Right cardiac atrium (tissue), 5 donors: ENCODE data around the gene WNT7B. TPM values are rescaled to one million over a fixed set of nuclear protein-coding genes. Genes with fewer than 3 reads are reported as not detected.
A peak's percentile ranks its signal among the peaks of the same experiment; 100 is the strongest.

Source experiments
- ATAC-seq, 2 donors: fragments of 200-7000 bp; cut with Tn5 transposase; one replicate each; pipeline versions ENCODE4 v1.8.0 to v1.9.1; 2020; ENCODE audit warnings: moderate library complexity in 2 of 2, mild to moderate bottlenecking in 1 of 2
- DNase-seq, 3 donors: peaks; one replicate each; pipeline ENCODE4 v3.0.0-alpha.2; 2020
- H3K27ac ChIP-seq: one replicate; pipeline ENCODE4 v1.5.1; 2013; ENCODE audit warnings: mild to moderate bottlenecking, low read length, control low read depth, moderate library complexity
- H3K27me3 ChIP-seq: one replicate; pipeline ENCODE4 v1.6.1; 2013; ENCODE audit not compliant: control insufficient read depth, insufficient read depth
- H3K4me1 ChIP-seq: one replicate; pipeline ENCODE4 v1.6.1; 2013; ENCODE audit warnings: low read length; ENCODE audit not compliant: control insufficient read depth, insufficient read depth
- H3K4me3 ChIP-seq: one replicate; pipeline ENCODE4 v1.5.1; 2013; ENCODE audit warnings: low read length, control low read depth
- H3K9me3 ChIP-seq: one replicate; pipeline ENCODE4 v1.6.1; 2013; ENCODE audit warnings: low read length; ENCODE audit not compliant: control insufficient read depth
- WGBS: extraction: QIAGEN DNeasy Blood & Tissue Kit; methylation state at CpG from one replicate; pipeline ENCODE4 v1.1.7; 2013; 5-methylcytosine and 5-hydroxymethylcytosine counted together
- intact Hi-C, 4 donors: fragments of 100-400 bp; cut with DNase I; formaldehyde crosslinking; loops; one replicate each; pipeline versions ENCODE4 v1.11.0 to v1.14.0; 2022 to 2023
- polyA plus RNA-seq: library from polyadenylated mRNA; stranded (reverse); fragments of 200-250 nt; gene quantifications from one replicate; pipeline ENCODE4 v1.2.3, GENCODE V29; 2013
- total RNA-seq, 4 donors: library from RNA; stranded (reverse); fragmentation: NEBNext Ultra II Directional; extraction: Animal tissue kit (Norgen Biotek cat#: 25700); gene quantifications; one replicate each; pipeline ENCODE4 v1.2.1, GENCODE V29; 2021
- donor health status: healthy with polysubstance abuse.
- donor health status: DM: no; HTN: yes; CAD: no.
- donor health status: DM: no; HTN: no; CAD: no.
- donor health status: DM: no; HTN: yes; CAD: no; lungs with severe emphysema.
- donor health status: DM: yes; HTN: yes; CAD: no.

The WNT7B gene
- total and polyA plus RNA-seq, 5 donors, result not detected

DNA sequence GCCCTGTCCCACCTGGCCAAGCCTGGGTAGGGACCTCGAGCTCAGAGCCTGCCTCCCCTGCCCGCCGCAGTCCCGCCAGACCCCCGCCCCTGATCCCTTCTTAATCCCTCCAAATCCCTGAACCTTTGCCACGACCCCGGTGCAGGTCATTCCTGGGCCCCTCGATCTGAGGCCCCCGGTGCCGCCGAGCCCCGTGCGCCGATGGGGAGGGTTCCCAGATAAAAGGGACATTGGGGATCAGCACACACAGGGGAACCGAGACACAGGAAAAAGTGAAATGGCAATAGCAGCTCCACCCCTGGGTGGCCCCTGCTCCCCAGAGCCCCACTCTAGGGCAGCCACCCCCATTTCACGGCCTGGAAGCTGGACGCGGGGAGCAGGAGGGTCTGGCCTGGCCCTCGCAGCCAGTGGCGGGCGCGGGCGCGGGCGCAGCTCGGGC lies 1.3 kb upstream of the WNT7B start:
- 3% methylated on average over 26 of the region's 26 CpGs for WGBS
- Histone ChIP-seq H3K27me3 (no peaks in the 10 kb centered on the region), H3K4me3 (no peak overlapping the region), H3K9me3 (no peaks in the 10 kb centered on the region), H3K27ac (no peak overlapping the region), H3K4me1 (no peaks in the 10 kb centered on the region)
- ATAC-seq, result no peak
- intact Hi-C loops, result no loop called here
- DNase-seq, result no peak

DNA sequence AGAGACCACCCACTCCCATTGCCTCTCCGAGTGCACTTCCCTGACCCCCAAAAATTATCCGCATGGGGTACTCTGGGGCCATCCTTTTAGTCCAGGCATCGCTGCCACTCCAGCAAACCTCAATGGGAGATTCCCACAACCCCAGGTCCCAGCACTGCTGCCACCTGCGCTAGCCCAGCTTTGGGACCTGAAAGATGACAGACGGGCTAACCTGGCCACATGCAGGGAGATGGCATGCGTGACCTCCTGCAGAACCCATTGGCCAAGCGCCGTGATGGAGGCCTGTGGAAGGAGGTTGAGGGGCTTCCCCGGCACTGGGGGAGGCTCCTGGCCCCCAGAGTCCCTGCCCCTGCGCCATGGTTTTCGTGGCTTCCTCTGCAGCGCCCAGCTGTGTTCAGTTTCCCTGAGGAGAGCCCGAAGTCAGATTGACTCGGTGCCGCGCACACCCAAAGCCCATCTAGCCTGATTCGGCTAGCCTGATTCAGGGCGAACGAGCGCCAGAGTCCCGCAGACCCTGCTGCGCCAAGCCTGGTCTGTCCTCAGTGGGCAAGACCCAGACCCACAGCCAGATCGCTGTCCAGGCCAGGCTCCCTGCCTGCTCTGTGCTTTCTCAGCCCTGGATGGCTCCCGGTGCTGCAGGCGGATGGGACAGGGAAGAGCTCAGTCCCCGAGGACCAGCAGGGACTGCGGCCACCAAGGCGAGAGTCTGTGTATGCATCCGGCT lies 751 bp upstream of the WNT7B start:
- 3% methylated on average over 29 of the region's 29 CpGs for WGBS
- H3K9me3 ChIP-seq, result no peaks in the 10 kb centered on the region
- H3K4me3 ChIP-seq, result no peak overlapping the region
- intact Hi-C loops, result loop anchor here in 1 of 4 donors (2.0 kb wide), 1 partner anchor 113 kb away; no protein-coding TSS in a partner anchor
- DNase-seq, result peak in 1 of 3 donors; percentile 53
- no peak overlapping the region for H3K27ac ChIP-seq
- H3K4me1 ChIP-seq, result no peaks in the 10 kb centered on the region
- no peak for ATAC-seq
- no peaks in the 10 kb centered on the region for H3K27me3 ChIP-seq

DNA sequence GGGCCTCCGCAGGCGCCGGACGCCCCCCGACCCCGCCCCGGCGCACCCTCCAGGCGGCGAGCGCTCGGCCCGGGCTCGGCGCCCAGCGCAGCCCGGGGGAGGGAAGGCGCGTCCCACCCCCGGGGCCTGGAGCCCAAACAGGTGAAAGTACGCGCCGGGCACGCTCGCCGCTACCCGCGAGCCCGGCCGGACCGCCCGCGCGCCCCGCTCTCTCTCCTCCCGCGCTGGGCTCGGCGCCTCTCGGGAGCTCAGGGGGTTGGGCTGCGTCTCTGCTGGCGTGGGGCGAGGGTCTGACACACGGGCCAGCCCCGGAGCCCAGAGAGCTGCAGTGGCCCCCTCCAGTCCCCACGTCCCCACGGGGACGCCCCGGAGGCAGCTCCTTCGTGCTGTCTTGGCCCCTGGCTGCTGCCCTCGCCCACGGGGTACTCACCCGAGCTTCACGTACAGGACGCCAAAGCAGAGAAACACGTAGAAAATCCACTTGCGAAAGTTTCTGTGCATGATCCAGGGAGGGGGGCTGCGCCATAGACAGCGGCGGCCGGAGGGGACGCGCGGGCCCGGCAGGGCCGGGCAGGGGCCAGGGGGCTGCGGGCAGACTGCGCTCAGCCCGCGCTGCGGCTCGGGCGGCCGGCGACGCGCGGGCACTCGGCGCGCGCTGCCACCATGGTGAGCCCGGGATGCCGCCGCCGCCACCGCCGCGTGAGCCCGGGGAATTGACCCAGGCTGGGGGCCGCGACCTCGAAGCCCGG lies 534 bp downstream of the WNT7B start:
- Histone ChIP-seq H3K4me3 (peak overlapping the region; percentile 43), H3K27me3 (no peaks in the 10 kb centered on the region), H3K9me3 (no peaks in the 10 kb centered on the region), H3K4me1 (no peaks in the 10 kb centered on the region), H3K27ac (no peak overlapping the region)
- WGBS, result under 1% methylated on average over 94 of the region's 94 CpGs
- DNase-seq (no peak), ATAC-seq (no peak)
- intact Hi-C loops, result loop anchor here in 1 of 4 donors (2.0 kb wide), 1 partner anchor 112 kb away; no protein-coding TSS in a partner anchor

DNA sequence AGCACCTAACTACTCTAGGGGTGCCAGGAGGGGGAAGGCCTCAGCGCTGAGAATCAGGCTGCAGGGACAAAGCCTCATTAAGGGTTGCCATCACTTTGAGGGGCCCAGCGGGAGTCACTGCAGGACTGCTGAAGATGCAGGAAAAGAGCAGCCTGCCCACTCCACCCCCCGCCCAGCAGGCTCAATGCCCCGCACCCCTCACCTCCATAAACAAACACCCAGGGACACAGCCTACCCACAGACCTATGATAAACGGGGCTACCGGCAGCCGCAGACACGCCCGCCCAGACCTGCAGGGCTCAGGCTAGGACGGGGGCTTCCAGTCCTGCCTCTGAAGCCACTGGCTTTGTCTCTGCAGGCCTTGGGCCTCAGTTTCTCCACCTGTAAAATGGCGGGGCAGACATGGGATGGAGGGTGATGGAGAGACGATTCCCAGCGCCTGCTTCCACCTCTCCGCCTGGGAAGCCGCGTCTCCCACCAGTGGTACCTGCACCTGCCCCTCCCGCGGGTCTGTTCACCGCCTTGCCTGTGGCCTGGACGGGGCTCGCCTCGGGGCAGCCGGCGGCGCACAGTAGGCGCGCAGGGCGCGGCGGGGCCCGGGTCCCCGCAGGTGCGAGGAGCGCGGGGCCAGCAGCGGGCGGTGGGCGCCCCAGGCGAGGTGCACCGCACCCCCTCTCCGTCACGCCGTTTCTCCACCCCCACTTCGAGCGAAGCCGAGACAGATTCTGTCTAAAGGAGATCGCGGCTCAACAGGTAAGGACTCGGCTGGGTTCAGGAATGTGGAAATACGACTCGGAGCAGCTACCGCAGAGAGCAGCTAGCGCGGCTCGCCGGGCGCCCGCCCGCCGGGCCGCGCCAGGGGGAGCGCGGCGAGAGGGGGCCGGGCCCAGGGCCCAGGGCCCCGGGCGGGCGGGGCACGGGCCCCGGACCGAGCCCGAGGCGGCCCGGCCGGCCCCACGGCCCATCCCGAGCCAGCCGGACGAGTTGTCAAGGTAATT lies 1.5 kb downstream of the WNT7B start:
- intact Hi-C loops, result loop anchor here in 1 of 4 donors (2.0 kb wide), 1 partner anchor 111 kb away; no protein-coding TSS in a partner anchor
- no peaks in the 10 kb centered on the region for H3K27me3 ChIP-seq
- no peak for DNase-seq

DNA sequence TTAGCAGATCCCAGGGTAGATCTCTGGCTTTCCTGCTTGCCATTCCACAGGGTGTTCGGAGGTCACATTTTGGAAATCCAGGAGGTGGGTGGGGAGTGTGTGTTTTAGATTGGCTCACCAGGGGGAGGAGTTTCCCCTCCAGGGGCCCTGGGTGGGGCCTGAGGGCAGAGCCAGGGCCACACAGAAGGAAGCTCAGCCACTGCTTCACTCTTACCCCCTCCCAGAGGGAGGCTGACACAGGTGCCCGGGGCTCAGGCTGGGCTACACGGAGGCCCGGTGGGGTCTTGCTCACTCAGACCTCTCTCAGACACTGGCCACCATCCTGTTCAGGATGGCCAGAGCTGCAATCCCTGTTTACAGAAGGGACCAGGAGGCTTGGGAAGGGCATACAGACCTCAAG lies 2.5 kb downstream of the WNT7B start:
- intact Hi-C loops, result no loop called here
- no peak for DNase-seq
- Histone ChIP-seq H3K4me1 (no peaks in the 10 kb centered on the region), H3K4me3 (no peak overlapping the region), H3K9me3 (no peaks in the 10 kb centered on the region), H3K27me3 (no peaks in the 10 kb centered on the region), H3K27ac (no peak overlapping the region)
- WGBS, result 21% methylated on average over 4 of the region's 4 CpGs
- ATAC-seq, result no peak

More for the DNA sequence above, 1.5 kb downstream of the WNT7B start:
- H3K4me1 ChIP-seq, result no peaks in the 10 kb centered on the region
- WGBS, result 3% methylated on average over 80 of the region's 80 CpGs
- no peaks in the 10 kb centered on the region for H3K9me3 ChIP-seq
- H3K27ac ChIP-seq, result no peak overlapping the region
- no peak for ATAC-seq
- peak overlapping the region; percentile 43 for H3K4me3 ChIP-seq

DNA sequence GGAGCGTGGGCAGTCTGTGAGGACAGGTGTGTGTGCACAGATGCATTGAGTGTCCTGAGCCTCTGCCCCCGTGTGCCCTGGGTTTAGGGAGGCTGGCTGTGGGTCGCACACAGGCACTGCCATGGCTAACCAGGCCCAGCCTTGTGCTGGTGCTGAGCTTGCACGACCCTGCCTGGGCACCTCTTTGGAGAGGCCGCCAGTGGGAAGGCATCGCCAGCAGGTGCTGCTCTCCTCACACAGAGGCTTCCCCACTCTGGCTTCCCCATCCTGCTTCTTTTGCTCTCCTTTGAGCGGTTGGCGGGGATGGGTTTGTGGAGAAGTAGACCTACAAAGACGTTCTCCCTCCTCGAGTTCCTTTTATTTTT lies 4.1 kb downstream of the WNT7B start:
- no peak for DNase-seq
- Histone ChIP-seq H3K27me3 (no peaks in the 10 kb centered on the region), H3K4me1 (no peaks in the 10 kb centered on the region), H3K27ac (no peak overlapping the region), H3K9me3 (no peaks in the 10 kb centered on the region), H3K4me3 (no peak overlapping the region)
- intact Hi-C loops, result no loop called here
- no peak for ATAC-seq
- 71% methylated on average over 10 of the region's 10 CpGs for WGBS

DNA sequence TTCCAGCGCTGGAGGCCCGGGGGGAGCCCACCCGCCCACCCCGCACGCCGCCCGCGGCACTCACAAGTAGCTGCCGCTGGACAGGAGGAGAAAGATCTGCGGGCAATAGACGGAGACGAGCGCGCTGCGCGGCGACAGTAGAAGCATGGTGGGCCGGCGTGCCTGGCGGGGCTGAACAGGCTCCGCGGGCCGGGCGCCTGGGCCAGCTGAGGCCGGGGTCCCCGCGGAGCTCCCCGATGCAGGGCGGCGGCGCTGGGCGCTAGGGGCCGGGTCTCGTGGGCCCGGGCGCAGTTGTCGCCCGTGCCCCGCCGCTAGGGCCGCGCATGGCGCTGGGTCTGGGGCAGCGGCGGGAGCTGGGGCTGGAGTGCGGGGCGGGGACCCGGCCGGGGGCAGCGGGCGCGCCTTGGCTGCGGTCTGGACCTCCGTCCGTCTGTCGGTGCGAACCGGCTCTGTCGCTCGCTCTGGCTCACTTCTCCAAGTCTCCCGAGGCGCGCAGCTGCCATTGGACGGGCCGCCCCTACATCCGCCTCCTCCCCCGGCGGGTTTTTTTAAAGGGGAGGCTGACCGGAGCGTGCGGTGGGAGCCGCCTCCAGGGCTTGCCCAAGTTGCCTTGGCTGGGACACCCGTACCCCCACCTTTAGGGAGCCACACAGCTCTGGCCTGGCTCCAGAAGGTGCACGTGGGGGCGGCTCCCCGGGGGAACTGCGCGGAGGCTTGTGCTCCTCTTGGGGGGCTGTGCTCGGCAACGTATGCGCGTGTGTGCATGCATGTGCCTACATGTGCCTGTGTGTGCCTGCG lies 4.7 kb downstream of the WNT7B start:
- WGBS, result 11% methylated on average over 83 of the region's 83 CpGs
- no peaks in the 10 kb centered on the region for H3K9me3 ChIP-seq
- ATAC-seq (no peak), DNase-seq (no peak)
- no peaks in the 10 kb centered on the region for H3K27me3 ChIP-seq
- H3K4me1 ChIP-seq, result no peaks in the 10 kb centered on the region
- intact Hi-C loops, result no loop called here
- H3K27ac ChIP-seq, result no peak overlapping the region
- H3K4me3 ChIP-seq, result peak overlapping the region; percentile 8

DNA sequence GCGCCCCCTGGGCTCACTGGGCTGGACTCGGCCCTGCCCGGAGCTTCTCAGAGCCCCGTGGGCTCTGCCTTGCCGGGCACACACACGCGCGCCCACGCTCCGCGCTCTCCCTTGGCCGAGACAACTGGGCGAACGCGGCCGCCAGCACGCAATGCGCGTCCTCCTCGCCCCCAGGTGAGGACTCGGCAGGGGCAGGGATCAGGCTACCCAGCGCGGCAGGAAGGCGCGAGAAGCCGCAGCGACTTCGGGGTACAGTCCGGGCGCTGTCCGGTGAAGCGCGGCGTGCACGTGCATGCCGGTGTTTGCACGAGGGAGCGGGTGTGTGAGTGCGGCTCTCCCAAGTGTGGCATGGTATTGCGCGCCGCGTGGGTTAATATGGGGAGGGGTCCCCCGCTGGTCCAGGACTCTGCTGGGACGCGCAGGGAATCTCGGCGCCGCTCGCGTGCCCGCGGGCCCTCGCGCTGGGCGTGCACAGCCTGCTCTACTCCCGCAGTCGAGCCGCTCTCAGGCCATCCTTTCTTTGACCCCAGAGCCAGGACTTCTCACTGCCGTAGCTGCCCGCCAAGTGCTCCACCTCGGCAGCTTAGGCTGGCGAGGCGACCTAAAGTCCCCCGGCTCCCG lies 5.4 kb downstream of the WNT7B start:
- Histone ChIP-seq H3K27me3 (no peaks in the 10 kb centered on the region), H3K4me1 (no peaks in the 10 kb centered on the region), H3K27ac (no peak overlapping the region), H3K4me3 (peak overlapping the region; percentile 8), H3K9me3 (no peaks in the 10 kb centered on the region)
- 2% methylated on average over 66 of the region's 66 CpGs for WGBS
- no peak for DNase-seq
- intact Hi-C loops, result no loop called here
- ATAC-seq, result no peak

DNA sequence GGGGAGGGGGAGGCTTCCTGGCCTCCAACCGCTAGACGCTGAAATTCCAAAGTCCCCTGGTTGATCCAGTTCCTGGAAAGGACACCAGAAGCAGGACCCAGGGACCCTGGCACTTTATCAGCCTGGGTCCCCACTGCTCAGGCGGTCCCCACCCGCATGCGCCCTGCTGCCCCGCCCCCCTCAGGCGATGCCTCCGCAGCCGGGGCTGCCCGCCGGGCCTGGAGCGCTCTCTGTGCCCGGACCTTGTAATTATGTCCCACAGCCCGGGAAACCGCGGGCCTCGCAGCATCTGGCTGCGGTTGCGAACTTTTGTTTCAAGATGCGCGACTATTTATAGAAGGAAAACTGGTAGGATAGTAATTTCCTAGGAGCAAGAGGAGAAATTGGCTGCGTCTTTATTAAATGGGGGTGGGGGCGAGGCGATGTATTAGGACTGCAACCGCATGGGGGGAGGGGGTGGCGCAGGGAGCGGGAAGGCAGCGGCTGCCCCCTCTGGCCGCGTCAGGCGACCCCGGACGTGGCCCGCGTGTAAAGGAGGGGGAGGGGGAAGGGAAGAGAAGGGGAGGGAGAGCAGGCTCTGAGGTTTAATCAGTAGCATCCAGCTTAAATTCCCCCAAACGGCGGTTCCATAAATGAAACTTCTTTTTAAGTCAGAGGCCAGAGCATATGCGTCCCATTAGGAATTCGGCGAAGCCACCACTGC lies 6.1 kb downstream of the WNT7B start:
- ATAC-seq (no peak), DNase-seq (no peak)
- 3% methylated on average over 40 of the region's 40 CpGs for WGBS
- intact Hi-C loops, result no loop called here
- no peaks in the 10 kb centered on the region for H3K9me3 ChIP-seq
- no peaks in the 10 kb centered on the region for H3K4me1 ChIP-seq
- no peaks in the 10 kb centered on the region for H3K27me3 ChIP-seq
- H3K27ac ChIP-seq, result no peak overlapping the region
- no peak overlapping the region for H3K4me3 ChIP-seq
